GM08714 (cell line): ENCODE data around the gene DOCK4.

Source experiments
- H3K4me3 ChIP-seq: fragments of 200-500 bp; sonication (Bioruptor generic); 2 replicates; pipeline ENCODE4 v1.5.1; 2014; ENCODE audit warnings: mild to moderate bottlenecking, low read length, inconsistent platforms
- ZNF274 ChIP-seq: IDR thresholded peaks from 2 replicates; pipeline ENCODE4 v1.6.1; 2012; ENCODE audit warnings: mild to moderate bottlenecking, low read depth, low read length

Gene DOCK4

DNA sequence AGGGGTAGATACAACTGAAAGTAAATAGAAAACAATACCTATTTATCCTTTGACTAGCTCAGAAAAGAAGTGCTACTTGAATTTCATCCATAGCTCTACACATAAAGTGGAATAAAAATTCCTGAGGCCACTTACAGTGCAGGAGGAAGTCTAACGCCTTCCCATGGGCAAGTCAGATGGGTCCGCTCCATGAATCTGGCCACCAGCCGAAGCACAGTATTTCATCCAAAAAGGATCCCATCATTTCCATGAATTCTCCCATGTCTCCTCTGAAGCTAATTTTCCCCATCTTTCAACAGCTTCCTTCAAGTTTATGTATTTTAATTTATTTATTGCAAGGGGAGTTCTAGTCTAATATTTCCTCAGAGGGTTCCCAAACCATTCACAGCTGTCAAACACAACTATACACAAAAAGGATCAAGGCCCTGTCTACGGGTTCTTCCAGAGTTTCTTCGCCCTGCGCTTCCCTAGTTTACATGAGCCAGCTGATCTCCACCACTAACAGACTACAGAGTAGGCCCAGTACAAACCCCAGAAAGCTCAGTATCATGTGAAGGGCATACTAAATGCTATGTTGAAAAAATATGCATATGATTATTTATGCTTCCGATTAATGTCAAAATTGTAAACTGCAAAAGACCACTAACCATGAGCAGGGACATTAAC, 184.7 kb downstream of the DOCK4 start:
- no peak overlapping the region for H3K4me3 ChIP-seq
- no peak for TF ChIP-seq ZNF274

DNA sequence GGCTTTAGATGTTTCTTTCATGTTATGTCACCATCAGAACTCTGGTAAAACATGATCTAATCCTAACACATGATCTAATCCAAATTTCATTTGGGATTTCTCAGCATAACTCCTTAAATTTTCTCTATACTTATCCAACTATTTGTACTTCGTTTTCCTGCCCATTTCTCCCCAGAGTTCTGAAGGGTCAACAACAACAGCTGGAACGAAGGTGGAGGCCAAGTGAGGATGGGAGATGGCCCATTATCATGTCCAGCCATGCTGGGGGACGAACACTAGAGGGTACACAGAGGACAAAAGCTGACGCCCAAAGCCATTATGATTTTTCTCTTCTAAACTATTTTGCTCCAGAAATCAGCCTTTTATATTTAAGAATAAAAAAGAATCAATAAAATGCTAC, 185.4 kb downstream of the DOCK4 start:
- TF ChIP-seq ZNF274 = no peak
- H3K4me3 ChIP-seq = no peak overlapping the region

DNA sequence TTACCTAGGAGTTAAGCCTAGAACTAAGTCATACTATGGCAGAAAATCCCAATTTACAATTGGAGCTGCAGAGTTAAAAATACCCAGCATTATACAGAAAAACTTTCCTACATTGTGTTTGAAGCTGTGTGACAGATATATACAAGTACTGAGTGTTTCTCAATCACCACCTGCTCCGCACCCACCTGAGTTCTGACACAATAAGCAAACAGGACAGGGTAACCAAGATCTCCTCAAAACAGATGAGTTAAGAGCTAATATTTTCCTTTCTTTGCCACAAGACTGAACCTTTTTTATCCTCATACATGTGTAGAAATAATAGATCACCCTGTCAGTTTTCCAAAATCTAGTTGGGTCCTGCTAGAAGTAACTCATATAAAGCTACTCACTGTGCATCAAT, 186.3 kb downstream of the DOCK4 start:
- TF ChIP-seq ZNF274 = no peak
- H3K4me3 ChIP-seq = no peak overlapping the region

DNA sequence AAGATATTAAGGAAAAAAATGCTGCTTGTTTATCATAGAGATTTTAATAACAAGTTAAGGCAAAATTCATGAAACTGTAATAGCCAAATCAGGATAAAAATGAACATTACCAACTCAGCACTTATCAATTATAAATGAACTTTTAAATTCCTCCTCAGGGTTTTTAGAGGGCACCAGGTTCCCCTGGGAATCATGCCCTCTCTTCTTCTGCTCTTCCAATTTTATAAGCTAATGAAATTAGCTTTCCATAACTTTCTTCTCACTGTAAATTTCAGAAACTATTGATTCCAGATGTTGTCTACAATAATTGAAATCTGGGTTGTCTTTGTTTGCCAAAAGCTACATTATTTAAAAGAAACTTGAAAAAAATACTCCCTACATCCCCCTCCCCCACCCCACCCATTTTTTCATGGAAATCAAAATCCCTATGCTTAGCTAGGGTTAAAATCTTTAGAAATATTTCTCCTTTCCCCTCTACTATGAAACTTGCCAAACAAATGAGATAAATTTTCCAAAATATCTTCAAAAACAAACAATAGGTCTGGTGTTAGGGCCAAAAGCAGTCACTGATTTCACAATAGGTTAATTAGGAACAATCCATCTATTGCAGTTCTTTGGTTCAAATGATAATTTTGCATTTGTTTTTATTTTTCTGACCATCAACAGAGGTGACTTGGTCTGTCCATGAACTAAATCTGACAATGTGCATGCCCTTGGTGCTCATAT, 187.7 kb downstream of the DOCK4 start:
- no peak for TF ChIP-seq ZNF274
- H3K4me3 ChIP-seq = no peak overlapping the region

DNA sequence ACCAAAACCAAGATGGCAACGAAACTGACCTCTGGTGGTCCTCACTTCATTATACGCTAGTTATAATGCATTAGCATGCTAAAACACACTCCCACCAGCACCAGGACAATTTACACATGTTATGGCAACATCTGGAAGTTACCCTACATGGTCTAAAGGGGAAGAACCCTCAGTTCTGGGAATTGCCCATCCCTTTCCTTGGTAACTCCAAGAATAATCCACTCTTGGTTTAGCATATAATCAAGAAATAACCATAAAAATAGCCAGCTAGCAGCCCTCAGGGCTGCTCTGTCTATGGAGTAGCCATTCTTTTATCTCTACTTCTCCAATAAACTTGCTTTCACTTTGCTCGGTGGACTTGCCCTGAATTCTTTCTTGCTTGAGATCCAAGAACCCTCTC, 191.1 kb downstream of the DOCK4 start:
- H3K4me3 ChIP-seq = no peak overlapping the region
- TF ChIP-seq ZNF274 = no peak

DNA sequence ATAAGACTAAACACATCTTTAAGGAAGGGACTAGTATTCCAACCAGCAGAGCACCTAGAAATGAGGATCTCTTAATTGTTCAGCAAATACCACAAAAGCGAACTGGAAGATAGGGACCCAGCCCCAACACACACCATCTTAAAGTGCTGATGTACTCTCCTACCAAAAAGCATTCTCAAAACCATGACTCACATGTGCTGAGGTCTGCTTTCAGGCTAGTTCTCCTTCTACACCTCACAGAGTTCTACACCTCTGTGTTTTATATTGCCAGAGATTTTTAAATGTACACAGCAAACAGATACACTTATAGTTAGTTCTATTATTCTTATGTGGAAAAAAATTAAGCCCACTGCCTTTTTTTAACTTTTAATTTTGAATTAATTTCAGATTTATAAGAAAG, 191.9 kb downstream of the DOCK4 start:
- no peak for TF ChIP-seq ZNF274
- H3K4me3 ChIP-seq = no peak overlapping the region

DNA sequence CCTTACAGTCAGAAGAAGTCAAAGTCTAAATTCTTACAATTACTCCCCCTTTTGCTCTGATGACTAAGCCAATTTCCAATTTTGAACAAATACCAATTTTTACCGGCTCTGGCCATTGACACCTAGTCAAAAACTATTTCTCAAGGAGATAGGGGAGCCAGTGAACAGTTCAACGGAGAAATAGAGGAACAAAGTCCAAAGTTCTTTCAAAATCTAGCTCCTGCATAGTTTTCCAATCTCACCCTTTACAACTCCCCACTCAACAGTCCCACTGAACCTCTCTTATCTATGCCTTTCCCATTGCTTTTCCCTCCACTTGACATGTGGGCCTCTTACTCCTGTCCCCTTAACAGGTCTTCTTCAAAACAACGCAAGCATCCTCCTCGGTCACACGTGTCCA, 192.9 kb downstream of the DOCK4 start:
- no peak overlapping the region for H3K4me3 ChIP-seq
- TF ChIP-seq ZNF274 = no peak

DNA sequence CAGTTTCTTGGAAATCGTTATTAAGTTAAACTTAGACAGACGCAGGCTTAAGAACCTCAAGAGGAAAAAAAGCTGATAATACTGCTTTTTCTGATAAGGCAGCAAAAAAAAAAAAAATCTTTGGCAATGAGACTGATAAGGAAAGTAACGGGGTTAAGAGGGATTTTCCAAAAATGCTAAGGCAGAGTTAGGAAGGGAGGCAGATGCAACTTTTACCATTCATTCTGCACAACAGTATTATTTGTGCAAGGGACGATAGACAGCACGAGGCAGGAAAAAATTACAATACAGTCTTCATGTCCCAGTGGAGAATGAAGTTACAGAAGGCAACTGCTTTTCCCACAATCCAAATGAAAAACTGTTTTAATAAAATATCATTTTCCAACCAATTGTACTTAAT, 194.0 kb downstream of the DOCK4 start:
- TF ChIP-seq ZNF274 = no peak
- H3K4me3 ChIP-seq = no peak overlapping the region

DNA sequence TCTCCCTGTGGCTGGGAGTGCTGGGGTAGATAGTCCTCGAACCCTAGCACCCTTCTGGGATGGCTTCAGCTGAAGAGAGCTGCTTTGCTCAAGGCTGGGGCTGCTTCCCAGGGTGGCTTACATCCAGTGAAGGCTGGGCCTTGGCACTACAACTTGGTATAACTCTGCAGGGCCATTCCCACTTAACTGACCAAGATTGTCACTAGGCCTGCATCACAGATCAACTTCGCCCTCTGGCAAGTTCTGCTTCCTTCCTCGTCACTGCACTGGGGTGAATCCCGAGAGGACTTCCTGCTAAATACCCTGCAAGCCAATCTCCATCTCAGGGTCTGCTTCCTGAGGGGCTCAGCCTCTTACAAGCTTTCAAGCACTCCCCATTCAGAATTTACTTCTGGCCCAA, 195.2 kb downstream of the DOCK4 start:
- no peak overlapping the region for H3K4me3 ChIP-seq
- no peak for TF ChIP-seq ZNF274

DNA sequence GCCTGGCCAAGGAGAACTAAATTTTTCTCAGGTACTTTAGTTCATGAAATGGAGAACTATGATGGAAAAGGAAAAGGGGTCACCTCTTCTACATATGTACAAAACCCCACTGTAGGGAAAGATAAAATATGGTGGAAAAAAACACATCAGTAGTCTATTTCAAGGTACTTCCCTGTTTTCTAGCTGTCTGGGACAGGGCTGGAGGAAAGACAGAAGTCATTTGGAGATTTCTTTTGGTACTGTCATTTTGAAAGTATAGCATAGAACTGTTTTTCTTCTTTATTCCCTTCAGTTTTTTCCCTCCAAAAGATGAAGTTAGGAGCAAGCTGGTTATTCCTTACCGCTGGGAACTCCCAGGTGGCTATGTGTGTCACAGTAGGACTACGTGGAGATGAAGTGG, 196.1 kb downstream of the DOCK4 start:
- H3K4me3 ChIP-seq = no peak overlapping the region
- TF ChIP-seq ZNF274 = no peak

DNA sequence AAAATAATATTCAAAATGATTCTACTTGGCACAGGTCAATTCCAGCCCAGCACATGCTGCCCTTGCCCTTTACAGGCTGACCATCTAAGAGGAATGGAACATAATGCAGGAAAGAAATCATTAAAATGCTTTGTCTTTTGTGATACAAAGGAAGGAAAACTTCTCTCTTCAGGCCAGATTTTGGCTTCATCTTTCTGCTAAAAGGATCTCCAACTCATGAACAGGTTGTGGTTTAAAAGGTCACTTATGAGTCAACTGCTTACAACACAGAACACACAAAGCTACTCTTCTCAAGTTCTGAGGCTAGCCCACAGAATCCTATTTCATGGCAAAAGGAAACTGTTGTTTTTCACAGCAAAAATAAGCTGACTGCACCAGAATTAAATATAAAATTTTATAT, 197.1 kb downstream of the DOCK4 start:
- H3K4me3 ChIP-seq = no peak overlapping the region
- no peak for TF ChIP-seq ZNF274

DNA sequence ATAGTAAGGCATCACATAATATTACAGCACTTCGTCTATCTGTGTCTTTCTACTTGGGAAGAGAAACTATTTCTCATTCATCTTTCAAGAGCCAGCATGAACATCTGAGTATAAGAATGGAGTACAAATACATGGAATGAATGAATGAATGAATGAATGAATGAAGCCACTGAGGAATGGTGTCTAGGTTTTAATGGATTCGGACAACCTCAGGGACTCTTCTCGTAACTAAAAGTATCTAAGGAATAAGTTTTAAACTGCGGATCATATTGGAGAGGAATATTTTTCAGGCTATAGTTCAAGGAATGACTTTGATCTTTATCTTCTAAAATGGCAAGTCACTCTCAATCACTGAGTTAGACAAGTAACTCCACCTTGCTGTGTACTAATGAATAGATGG, 199.0 kb downstream of the DOCK4 start:
- TF ChIP-seq ZNF274 = no peak
- H3K4me3 ChIP-seq = no peak overlapping the region

DNA sequence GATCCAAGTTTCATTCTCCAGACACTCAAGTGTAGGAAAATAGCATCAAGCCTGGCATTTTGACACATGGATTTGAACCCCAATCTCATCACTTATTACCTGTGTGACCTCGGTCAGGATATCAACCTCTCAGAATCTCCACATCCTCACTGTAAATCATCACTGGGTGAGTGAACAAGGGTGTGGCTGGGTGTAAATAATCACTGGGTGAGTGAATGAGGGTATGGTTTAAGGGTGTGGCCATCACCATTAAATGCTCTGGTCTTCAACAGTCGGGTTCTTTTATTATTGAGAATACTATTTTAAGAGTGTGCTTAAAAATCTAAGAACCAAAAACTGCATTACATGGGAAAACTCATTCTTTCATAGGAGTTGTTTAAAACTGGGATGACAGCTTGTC, 200.1 kb downstream of the DOCK4 start:
- no peak for TF ChIP-seq ZNF274
- no peak overlapping the region for H3K4me3 ChIP-seq

DNA sequence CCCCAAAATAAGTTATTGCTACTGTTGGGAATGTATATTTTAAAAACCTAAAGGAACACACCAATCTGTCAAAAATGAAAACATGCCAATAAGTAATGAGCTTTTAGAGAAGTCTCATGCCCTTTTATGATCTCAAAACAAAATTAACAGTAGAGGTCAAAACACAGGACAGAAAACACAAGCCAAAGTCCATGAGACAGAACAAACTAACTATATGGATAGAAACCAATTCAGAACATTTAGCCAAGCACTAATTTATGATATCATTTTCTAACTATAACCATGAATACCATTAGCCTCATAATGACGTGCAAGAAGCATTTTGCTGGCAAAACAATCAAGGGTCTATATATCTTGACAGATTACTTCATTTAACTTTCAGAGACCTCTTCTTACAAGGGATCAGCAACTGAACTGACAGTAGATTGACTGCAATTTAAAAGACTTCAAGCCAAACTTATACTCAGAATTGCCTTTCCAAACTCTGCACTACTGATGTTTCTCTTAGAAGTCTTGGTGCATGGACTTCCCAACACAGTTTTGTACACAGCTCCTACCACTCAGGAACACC, 200.9 kb downstream of the DOCK4 start:
- no peak overlapping the region for H3K4me3 ChIP-seq
- TF ChIP-seq ZNF274 = no peak

DNA sequence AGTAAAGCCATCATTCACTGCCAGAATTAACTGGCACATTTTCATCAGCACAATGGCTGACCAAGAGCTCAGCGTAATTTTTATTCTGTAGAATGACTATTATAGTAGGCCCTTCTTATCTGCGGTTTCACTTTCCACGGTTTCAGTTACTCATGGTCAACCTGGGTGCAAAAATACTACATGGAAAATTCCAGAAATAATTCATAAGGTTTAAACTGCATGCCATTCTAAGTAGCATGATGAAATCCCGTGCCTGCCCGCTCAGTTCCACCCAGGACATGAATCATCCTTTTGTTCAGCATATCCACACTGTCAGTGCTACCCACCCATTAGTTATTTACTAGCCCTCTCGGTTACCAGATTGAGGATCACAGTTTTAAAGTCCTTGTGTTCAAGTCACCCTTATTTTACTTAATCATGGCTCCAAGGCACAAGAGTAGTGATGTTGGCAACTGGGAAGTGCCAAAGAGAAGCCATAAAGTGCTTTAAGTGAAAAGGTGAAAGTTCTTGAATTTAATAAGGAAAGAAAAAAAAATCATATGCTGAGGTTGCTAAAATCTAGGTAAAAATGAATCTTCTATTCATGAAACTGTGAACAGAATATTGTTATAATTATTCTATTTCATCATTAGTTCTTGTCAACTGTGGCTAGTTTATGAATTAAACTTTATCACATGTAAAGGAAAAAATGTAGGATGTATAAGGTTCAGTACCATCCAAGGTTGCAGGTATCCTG, 204.9 kb downstream of the DOCK4 start:
- no peak for TF ChIP-seq ZNF274
- no peak overlapping the region for H3K4me3 ChIP-seq
